GM19452 (cell line): ENCODE measurements around the gene RNF150.
A peak's percentile ranks its signal among the peaks of the same experiment; 100 is the strongest.
"Not testable (repeated sequence)": the region's sequence is repeated elsewhere in the genome, so short reads cannot be mapped to it uniquely, and the experiment has no call there.

Experiments
- ATAC-seq: cut with Tn5 transposase; IDR thresholded peaks from one replicate; pipeline ENCODE4 v1.9.1; 2021; ENCODE audit not compliant: unreplicated experiment

Gene RNF150

DNA sequence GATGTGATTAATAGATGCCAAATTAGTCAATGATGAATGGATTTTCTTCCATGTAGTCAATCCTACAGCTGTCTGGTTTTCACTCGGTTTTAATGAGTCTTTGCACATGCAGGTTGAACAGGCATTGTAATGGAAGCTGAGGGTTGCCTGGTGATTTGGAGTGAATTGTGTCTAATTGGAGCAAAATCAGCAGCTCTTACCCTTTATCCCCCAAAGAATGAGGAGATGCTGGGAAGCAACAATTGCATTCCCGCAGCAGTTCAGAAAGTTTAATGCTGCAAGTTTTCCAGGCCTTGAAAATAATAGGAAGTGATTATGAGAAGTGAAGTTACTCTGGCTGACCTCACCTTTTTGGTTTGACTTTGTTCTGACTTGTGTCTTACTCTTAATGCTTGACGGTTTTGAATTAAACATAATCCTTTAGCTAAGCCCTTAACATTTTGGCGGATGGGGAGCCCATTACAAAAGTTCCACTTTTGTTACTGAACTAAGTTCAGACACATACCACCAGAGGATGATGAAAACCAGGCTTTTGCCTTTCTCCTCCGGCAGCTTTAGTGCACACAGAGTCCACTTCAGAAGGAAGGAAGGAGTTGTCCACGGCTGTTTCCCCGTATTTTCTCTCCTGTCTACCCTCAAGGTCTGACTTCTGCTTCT, 298.3 kb downstream of the RNF150 start:
- ATAC-seq: no peak

DNA sequence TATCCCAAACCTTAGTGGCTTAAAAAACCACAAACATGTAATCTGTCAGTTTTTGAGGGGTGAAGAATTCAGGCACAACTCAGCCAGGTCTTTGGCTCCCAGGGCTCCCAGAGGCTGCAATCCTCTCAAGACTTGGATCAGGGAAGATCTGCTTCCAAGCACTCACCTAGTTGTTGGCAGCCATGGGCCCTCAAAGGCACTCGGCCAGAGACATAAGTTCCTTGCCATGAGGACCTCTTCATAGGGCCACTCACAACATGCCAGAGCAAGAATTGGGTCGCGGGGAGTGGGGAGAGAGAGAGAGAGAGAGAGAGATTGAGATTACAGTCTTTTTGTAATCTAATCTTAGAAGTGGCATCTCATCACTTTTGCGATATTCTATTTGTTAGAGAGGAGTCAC, 300.0 kb downstream of the RNF150 start:
- no peak for ATAC-seq

DNA sequence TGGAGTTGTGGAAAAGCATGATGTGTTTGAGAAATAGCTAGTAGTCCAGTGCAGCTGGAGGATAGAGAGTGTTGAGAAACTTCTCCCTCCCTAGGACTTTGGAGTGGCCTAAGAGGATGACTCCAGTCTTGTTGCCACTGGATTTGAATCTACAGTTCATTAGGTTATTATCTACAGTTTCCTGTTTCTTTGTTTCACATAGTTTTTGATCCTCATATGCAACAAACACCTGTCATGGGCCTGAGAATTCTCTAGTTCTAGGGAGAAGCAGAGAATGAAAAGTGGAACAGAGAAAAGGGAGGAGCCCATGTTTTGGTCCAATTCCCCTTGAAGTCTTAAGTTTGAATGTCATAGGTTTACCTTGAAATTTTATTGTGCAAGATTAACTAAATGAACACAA, 303.4 kb downstream of the RNF150 start:
- ATAC-seq: peak; percentile 92

DNA sequence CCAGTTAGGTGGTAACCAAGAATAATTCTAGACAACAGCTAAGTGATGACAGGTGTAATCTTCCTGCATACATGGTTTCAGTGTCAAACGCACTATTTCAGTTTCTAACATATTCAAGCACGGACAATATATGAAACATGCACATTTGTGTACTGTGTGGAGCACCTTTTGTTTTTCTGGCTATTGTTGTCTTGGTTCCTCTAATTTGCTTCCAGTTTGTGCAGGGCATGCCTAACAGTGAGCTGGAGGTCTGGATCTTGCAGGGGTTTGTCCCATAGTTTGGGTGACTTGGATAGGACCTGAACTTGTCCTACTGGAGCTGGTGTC, 306.6 kb downstream of the RNF150 start:
- no peak for ATAC-seq

DNA sequence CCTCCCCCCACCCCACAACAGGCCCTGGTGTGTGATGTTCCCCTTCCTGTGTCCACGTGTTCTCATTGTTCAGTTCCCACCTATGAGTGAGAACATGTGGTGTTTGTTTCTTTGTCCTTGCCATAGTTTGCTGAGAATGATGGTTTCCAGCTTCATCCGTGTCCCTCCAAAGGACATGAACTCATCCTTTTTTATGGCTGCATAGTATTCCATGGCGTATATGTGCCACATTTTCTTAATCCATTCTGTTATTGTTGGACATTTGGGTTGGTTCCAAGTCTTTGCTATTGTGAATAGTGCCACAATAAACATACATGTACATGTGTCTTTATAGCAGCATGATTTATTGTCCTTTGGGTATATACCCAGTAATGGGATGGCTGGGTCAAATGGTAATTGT, 312.7 kb downstream of the RNF150 start:
- not testable (repeated sequence) for ATAC-seq

DNA sequence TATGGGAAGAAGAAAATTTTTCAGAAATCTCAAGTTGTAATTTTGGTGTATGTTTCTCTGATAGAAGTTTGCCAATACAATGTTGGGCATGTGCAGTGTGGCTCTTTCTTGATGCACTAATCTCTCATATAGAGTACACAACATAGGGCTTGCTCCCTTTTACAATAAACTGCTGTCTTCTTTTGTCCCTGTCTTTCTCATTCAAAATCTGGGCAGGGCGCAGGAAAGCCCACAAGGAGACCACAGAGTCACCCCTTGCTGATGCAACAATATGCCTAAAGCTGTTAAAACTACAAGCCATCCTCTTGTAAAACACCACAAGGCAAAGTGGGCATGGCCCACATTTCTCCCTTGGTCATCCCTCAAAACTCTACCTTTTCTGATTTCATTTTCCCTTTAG, 313.7 kb downstream of the RNF150 start:
- no peak for ATAC-seq

DNA sequence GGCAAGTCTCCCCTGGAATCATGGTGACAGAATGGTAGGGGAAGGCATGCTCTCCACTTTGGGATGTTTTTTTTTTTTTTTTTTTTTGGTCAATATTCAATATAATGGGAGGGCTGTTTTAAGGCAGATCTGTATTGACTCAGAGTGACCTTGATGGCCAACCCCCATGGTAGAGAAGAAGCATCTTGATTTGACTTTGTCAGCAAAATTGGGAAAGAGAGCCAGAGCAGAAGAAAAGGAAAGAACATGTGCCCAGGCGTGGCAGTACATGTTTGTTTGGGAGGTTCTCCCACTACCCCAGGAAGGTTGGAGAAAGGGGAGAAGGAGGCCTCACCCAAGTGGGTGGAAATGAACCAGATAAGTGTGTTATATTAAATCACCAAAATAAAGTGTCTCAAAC, 314.8 kb downstream of the RNF150 start:
- no peak for ATAC-seq

DNA sequence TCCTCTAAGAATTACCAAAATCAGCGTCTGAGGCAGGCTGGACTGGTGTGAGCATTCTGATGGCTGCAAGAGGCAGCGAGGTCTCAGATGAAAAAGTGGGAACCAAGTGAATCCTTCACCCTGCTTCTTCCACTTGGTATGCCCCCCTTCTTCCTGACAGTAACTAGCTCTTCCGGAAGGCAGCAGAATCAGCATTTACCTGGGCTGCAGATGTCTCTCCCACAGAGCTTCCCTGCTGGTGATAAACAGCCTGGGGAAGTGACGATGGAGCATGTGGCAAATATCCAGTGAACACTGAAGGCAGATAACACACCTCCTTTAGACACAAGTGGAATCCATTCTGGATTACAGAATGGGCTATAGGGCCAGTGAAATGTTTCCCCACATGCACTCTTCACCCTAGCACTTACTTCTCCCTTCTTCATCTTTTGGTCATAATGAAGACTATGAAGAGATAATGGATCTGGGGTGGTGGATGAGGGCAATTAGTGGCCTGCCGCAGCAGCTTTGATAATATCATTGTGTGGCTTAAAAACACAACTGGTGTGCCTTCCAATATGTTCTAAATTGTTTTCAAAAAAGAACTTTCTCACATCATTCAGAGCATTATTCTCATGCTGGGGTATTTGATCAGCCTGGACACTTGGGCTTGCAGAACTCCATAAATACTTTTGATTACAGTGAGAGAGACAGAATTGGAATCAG, 316.3 kb downstream of the RNF150 start:
- ATAC-seq: no peak

DNA sequence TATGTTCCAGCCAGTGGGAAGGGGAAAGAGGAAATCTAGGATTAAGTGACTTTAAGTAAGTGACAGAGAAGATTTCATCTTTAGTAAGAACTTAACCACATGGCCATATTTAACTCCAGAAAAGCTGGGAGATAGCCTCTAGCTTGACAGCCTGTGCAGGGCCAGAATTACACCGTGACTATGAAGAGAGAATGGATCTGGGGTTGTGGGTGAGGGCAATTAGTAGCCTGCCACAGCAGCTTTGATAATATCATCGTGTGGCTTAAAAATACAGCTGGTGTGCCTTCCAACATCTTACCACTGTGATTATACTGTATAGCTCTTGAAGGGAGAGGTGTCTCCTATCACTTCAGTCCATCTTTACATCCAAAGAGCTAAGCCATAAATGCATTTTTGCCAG, 319.5 kb downstream of the RNF150 start:
- ATAC-seq: no peak

DNA sequence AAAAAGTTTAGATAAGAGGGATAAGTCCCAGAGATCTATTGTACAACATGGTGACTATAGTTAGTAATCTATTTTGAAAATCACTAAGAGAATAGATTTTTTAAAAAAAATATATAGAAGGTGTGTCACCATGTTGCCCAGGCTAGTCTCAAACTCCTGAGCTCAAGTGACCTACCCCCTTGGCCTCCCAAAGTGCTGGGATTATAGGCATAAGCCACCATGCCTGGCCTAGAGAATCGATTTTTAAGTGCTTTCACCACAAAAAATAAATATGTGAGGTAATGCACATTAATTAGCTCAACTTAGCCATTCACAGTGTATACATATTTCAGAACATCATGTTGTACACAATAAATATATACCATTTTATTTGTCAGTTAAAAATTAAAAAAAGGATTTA, 320.4 kb downstream of the RNF150 start:
- ATAC-seq: no peak

DNA sequence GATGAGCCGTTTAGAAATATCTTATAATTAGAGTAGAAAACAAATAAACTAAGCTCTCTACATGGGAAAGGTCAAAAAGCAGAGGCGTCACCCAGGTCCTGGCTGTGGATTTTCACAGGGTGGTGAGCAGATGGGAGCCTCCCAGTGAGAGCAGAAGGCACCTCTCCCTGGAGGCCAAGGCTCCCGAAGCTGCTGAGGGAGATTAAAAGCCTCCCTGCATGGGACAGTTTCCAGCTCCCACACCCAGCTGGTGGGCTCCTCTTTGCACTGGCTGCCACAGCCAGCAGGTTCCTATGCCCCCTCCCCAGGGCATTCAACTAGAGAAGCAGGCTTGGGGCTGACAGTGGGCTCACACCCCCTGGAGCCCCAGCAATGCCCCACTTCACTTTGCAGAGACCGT, 321.8 kb downstream of the RNF150 start:
- no peak for ATAC-seq

DNA sequence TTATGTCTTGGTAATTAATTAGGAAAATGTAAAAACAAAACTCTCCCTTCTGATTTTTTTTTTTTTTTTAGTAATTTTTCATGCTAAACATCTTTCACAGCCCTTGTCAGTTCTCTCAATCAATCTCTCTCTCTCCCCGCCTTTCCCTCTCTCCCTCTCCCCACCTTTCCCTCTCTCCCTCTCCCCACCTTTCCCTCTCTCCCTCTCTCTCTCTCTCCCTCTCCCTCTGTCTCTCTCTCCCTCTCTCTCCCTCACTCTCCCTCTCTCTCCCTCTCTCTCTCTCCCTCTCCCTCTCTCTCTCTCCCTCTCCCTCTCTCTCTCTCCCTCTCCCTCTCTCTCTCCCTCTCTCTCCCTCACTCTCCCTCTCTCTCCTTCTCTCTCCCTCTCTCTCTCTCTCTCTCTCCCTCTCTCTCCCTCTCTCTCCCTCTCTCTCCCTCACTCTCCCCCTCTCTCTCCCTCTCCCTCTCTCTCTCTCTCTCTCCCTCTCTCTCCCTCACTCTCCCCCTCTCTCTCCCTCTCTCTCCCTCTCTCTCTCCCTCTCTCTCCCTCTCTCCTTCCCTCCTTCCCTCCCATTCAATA, 322.6 kb downstream of the RNF150 start:
- ATAC-seq: not testable (repeated sequence)
